ENCODE results near the gene CMIP. TPM values are rescaled to one million over a fixed set of nuclear protein-coding genes. Genes with fewer than 3 reads are reported as not detected.

CMIP gene
- total RNA-seq, 1 donor from 2014 or later: 163 TPM

DNA sequence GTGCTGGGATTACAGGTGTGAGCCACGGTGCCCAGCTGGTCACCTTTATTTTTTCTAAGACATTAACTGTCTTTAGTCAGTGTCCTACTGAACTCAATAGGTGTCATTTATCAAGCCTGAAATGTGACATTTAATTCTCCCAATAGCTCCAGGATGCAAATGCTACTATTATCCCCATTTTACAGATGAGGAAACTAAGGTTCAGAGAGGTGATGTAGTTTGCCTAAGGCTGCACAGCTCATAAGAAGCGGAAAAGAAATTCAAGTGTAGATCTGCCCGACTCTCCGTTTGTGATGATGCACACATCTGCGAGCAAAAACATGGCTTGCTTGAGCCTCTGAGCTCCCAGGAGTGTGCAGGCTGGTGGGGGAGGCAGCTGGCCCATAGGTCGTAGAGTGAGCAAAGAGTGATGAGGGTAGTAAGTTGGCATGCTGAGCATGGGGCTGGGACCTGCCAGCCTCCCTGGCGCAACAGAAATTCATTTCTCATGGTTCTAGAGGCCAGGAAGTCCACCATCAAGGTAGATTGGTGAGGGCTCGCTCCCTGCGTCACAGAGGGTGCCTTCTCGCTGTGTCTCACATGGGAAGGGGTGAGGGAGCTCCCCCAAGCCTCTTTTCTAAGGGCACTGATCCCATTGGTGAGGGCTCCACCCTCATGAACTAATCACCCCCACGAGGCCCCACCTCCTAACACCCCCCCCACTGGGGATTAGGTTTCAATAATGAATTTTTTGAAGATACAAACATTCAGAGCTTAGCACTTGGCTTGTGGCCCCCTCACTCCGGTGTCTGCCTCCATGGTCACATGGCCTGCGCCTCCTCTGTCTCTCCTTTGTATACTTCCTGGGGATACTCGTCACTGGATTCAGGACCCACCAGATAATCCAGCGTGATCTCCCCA lies 193.0 kb downstream of the CMIP start:
- Mint-ChIP-seq H3K27me3 (ENCODE audit: unreplicated experiment) (peaks cover 21% of the 10 kb centered on the region), H3K4me3 (ENCODE audit: unreplicated experiment) (no peak overlapping the region), H3K27ac (ENCODE audit: unreplicated experiment) (peak overlapping the region; percentile 62), H3K9me3 (ENCODE audit: unreplicated experiment) (peaks cover 17% of the 10 kb centered on the region), H3K4me1 (ENCODE audit: low read depth, unreplicated experiment) (peaks cover 53% of the 10 kb centered on the region), H3K36me3 (ENCODE audit: unreplicated experiment) (no peaks in the 10 kb centered on the region)
- TF ChIP-seq CTCF (IDR thresholded peaks at IDR 0.05; ENCODE audit: partially characterized antibody, unreplicated experiment): no peak
- no peak for DNase-seq

- Mint-ChIP-seq H3K36me3 (ENCODE audit: unreplicated experiment) (no peaks in the 10 kb centered on the region), H3K4me3 (ENCODE audit: unreplicated experiment) (no peak overlapping the region), H3K27ac (ENCODE audit: unreplicated experiment) (peak overlapping the region; percentile 62), H3K4me1 (ENCODE audit: low read depth, unreplicated experiment) (peaks cover 56% of the 10 kb centered on the region), H3K27me3 (ENCODE audit: unreplicated experiment) (peaks cover 25% of the 10 kb centered on the region), H3K9me3 (ENCODE audit: unreplicated experiment) (peaks cover 18% of the 10 kb centered on the region)
- DNase-seq: no peak
- no peak for TF ChIP-seq CTCF (IDR thresholded peaks at IDR 0.05; ENCODE audit: partially characterized antibody, unreplicated experiment)
Observed at GRCh38 chr16:81638286-81638945, 193.8 kb downstream of the CMIP start.

- TF ChIP-seq CTCF (IDR thresholded peaks at IDR 0.05; ENCODE audit: partially characterized antibody, unreplicated experiment): no peak
- Mint-ChIP-seq H3K27ac (ENCODE audit: unreplicated experiment) (peak overlapping the region; percentile 5), H3K27me3 (ENCODE audit: unreplicated experiment) (peaks cover 26% of the 10 kb centered on the region), H3K4me3 (ENCODE audit: unreplicated experiment) (peak overlapping the region; percentile 11), H3K4me1 (ENCODE audit: low read depth, unreplicated experiment) (peaks cover 55% of the 10 kb centered on the region), H3K36me3 (ENCODE audit: unreplicated experiment) (no peaks in the 10 kb centered on the region), H3K9me3 (ENCODE audit: unreplicated experiment) (peaks cover 18% of the 10 kb centered on the region)
- no peak for DNase-seq
Observed at GRCh38 chr16:81639348-81639747, 194.7 kb downstream of the CMIP start.

DNA sequence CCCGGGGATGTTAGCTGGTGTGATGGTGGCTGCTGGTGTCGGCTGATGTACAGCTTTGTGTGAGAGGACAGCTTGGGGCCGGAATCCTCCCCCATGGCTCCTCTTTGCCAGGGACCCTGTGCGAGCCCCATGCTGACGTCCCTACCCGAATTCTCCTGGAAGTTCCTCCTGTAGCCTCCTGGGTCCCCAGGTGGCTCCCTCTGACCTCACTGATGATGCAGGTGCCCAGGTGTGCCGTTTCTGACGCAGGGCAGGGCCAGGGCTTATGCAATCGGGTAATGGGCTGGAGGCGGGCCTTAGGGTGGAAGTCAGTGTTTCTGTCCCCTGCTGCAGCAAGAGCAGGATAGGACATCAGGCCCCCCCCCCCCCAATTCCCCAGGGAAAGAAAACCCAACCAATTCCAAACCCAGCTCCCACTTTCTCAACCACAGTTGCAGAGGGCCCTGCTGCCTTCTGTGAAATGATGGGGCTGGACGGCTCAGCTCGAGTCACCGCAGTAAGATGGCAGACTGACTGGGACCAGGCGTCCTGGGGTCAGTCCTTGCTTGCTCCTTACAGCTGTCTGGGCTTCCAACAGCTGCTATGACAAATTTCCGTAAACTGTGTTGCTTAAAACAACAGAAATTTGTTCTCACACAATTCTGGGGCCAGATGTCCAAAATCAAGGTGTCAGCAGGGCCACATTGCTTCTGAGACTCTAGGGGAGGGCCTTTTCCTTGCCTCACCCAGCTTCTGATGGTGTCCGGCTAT lies 195.5 kb downstream of the CMIP start:
- H3K36me3 Mint-ChIP-seq (ENCODE audit: unreplicated experiment): no peaks in the 10 kb centered on the region
- peaks cover 27% of the 10 kb centered on the region for H3K27me3 Mint-ChIP-seq (ENCODE audit: unreplicated experiment)
- H3K9me3 Mint-ChIP-seq (ENCODE audit: unreplicated experiment): peaks cover 23% of the 10 kb centered on the region
- H3K4me3 Mint-ChIP-seq (ENCODE audit: unreplicated experiment): no peak overlapping the region
- H3K4me1 Mint-ChIP-seq (ENCODE audit: low read depth, unreplicated experiment): peaks cover 50% of the 10 kb centered on the region
- DNase-seq: no peak
- H3K27ac Mint-ChIP-seq (ENCODE audit: unreplicated experiment): peak overlapping the region; percentile 83
- TF ChIP-seq CTCF (IDR thresholded peaks at IDR 0.05; ENCODE audit: partially characterized antibody, unreplicated experiment): no peak

All from glutamatergic neuron (in vitro differentiated cells).